HCEC 1CT (cell line): ENCODE measurements around the gene RPS5.
"Not testable (repeated sequence)": the region's sequence is repeated elsewhere in the genome, so short reads cannot be mapped to it uniquely, and the experiment has no call there.

Experiments
- DNase-seq: peaks from one replicate; pipeline ENCODE4 v3.0.0-alpha.2; 2017

Gene RPS5

GRCh38 chr19:58386576-58387337 is at the start of gene RPS5:
TSS of gene RPS5 (plus strand) at chr19:58387269. CDS start at chr19:58388138, 869 bp downstream.
- DNase-seq, result peak; percentile 99

GRCh38 chr19:58338336-58338735 is 48.7 kb upstream of the RPS5 start:
- no peak for DNase-seq

GRCh38 chr19:58338825-58339558 is 48.1 kb upstream of the RPS5 start:
- DNase-seq, result no peak

- DNase-seq, result no peak
Observed at GRCh38 chr19:58345558-58345957, 41.5 kb upstream of the RPS5 start.

- peak; percentile 35 for DNase-seq
Observed at GRCh38 chr19:58346961-58347929, 39.8 kb upstream of the RPS5 start.

- DNase-seq, result not testable (repeated sequence)
Observed at GRCh38 chr19:58348080-58348479, 39.0 kb upstream of the RPS5 start.

- DNase-seq, result no peak
Observed at GRCh38 chr19:58349590-58349989, 37.5 kb upstream of the RPS5 start.

- DNase-seq, result no peak
Observed at GRCh38 chr19:58350001-58350861, 36.8 kb upstream of the RPS5 start.

- DNase-seq, result no peak
Observed at GRCh38 chr19:58350871-58351557, 36.1 kb upstream of the RPS5 start.

GRCh38 chr19:58351558-58351878 is 35.6 kb upstream of the RPS5 start:
- no peak for DNase-seq

- DNase-seq, result no peak
Observed at GRCh38 chr19:58351990-58352755, 34.9 kb upstream of the RPS5 start.

GRCh38 chr19:58352760-58353671 is 34.1 kb upstream of the RPS5 start, which contains the start of gene A1BG:
TSS of gene A1BG (minus strand) at chr19:58353492. CDS start at chr19:58353437, 55 bp downstream.
- DNase-seq, result no peak

- no peak for DNase-seq
Observed at GRCh38 chr19:58353717-58354477, 33.2 kb upstream of the RPS5 start.

GRCh38 chr19:58354478-58355030 is 32.5 kb upstream of the RPS5 start:
- DNase-seq, result no peak

- DNase-seq, result no peak
Observed at GRCh38 chr19:58355215-58355796, 31.8 kb upstream of the RPS5 start.

- DNase-seq, result no peak
Observed at GRCh38 chr19:58355908-58356765, 30.9 kb upstream of the RPS5 start.
